K562 (cell line): ENCODE data around the gene CDHR2. TPM values are rescaled to one million over a fixed set of nuclear protein-coding genes. Genes with fewer than 3 reads are reported as not detected.

Experiments used
- ATAC-seq: fragments of 200-7000 bp; cut with Tn5 transposase; 3 replicates; pipeline ENCODE4 v1.9.1; 2020; ENCODE audit warnings: moderate library complexity
- BruUV-seq: library from RNA; stranded (reverse); fragments of 400-500 nt; replicated peaks from 2 replicates; lab custom pipeline; 2021; lab: Mats Ljungman, UMichigan
- CTCF ChIA-PET: fragments of 300-600 bp; formaldehyde crosslinking; extraction: SDS; loops from one replicate; lab custom pipeline; 2021; ENCODE audit warnings: low intra/inter-chr PET ratio; lab: Yijun Ruan, JAX
- POLR2A ChIA-PET: fragments of 300-600, 350-650 bp; sonication (Branson Sonifier 250); formaldehyde crosslinking; extraction: SDS; loops from one replicate; lab custom pipeline; 2021; ENCODE audit warnings: antibody characterized with exemption, inconsistent platforms; lab: Yijun Ruan, JAX
- DNase-seq, 4 experiments: peaks; one replicate each; pipeline versions ENCODE4 v3.0.0 to v3.0.0-alpha.2; 2011 to 2018; ENCODE audit warnings: low spot score in 3 of 4, mixed read lengths in 3 of 4; ENCODE audit errors: extremely low read depth in 1 of 4
- FAIRE-seq: peaks from 2 replicates; lab custom pipeline; 2011; peaks lifted over from hg19 to GRCh38; lab: Jason Lieb, UNC
- H2AFZ ChIP-seq: 2 replicates; pipeline ENCODE4 v1.6.0; 2011; ENCODE audit warnings: low read depth, low read length, control low read depth, inconsistent platforms
- H3K27ac ChIP-seq: fragments of 200-600 bp; 3 replicates; pipeline ENCODE4 v1.8.0; 2011; ENCODE audit warnings: low read depth, mild to moderate bottlenecking, control low read depth, inconsistent platforms, low read length, moderate library complexity, mixed read lengths; ENCODE audit errors: extremely low read depth
- H3K27me3 ChIP-seq, 2 experiments: fragments of 300-600 bp in 1 of 2; 2 replicates in 1 of 2; 3 replicates in 1 of 2; pipeline versions ENCODE4 v1.6.0 to v1.8.0; 2011; ENCODE audit warnings: inconsistent platforms in 2 of 2, low read length in 2 of 2, mild to moderate bottlenecking in 1 of 2, mixed read lengths in 1 of 2, moderate library complexity in 1 of 2; ENCODE audit not compliant: control insufficient read depth in 2 of 2, insufficient read depth in 2 of 2
- H3K36me3 ChIP-seq: fragments of 300-600 bp; 3 replicates; pipeline ENCODE4 v1.8.0; 2011; ENCODE audit warnings: mild to moderate bottlenecking, low read length, inconsistent platforms; ENCODE audit not compliant: control insufficient read depth, insufficient read depth
- H3K4me1 ChIP-seq, 2 experiments: fragments of 200-600 bp in 1 of 2; replicated peaks in 1 of 2; 2 replicates in 1 of 2; 3 replicates in 1 of 2; pipeline versions ENCODE4 v1.5.1 to v1.8.0; 2011; ENCODE audit warnings: inconsistent platforms in 2 of 2, low read length in 2 of 2, mild to moderate bottlenecking in 1 of 2, mixed read lengths in 1 of 2, moderate library complexity in 1 of 2; ENCODE audit not compliant: control insufficient read depth in 2 of 2, insufficient read depth in 2 of 2
- H3K4me2 ChIP-seq: 2 replicates; pipeline ENCODE4 v1.6.1; 2011; ENCODE audit warnings: low read length, control low read depth, inconsistent platforms, mixed read lengths; ENCODE audit not compliant: insufficient read depth
- H3K4me3 ChIP-seq: fragments of 200-600 bp; sonication (generic), shearing (Covaris generic); 2 replicates; pipeline ENCODE4 v1.5.1; 2016; ENCODE audit warnings: control low read depth, inconsistent platforms
- H3K79me2 ChIP-seq: fragments of 200-600 bp; 3 replicates; pipeline ENCODE4 v1.8.0; 2011; ENCODE audit warnings: low read length, inconsistent platforms; ENCODE audit not compliant: control insufficient read depth, insufficient read depth
- H3K9ac ChIP-seq, 2 experiments: 2 replicates each; pipeline versions ENCODE4 v1.6.0 to v1.6.1; 2011; ENCODE audit warnings: low read depth in 2 of 2, low read length in 2 of 2, control low read depth in 1 of 2, inconsistent platforms in 1 of 2, mild to moderate bottlenecking in 1 of 2, mixed read lengths in 1 of 2; ENCODE audit not compliant: insufficient read depth in 1 of 2
- H3K9me1 ChIP-seq: one replicate; pipeline ENCODE4 v1.6.0; 2011; ENCODE audit warnings: inconsistent platforms, mild to moderate bottlenecking, low read length, moderate library complexity; ENCODE audit not compliant: control insufficient read depth, insufficient read depth
- H3K9me3 ChIP-seq: replicated peaks from 2 replicates; pipeline ENCODE4 v1.5.1; 2011; ENCODE audit warnings: low read depth, low read length, inconsistent platforms; ENCODE audit not compliant: control insufficient read depth, insufficient read depth
- H4K20me1 ChIP-seq: replicated peaks from 2 replicates; pipeline ENCODE4 v1.6.1; 2011; ENCODE audit warnings: low read length, inconsistent platforms, mixed read lengths; ENCODE audit not compliant: control insufficient read depth, insufficient read depth
- ELF2 ChIP-seq: fragments of 250-450 bp; sonication (Bioruptor Pico); IDR thresholded peaks from 2 replicates; pipeline ENCODE4 v1.5.0; 2021; ENCODE audit warnings: mild to moderate bottlenecking
- FOSL1 ChIP-seq: fragments of 200-800 bp; sonication (Bioruptor generic); conservative IDR thresholded peaks from 2 replicates; pipeline ENCODE4 v1.6.1; 2016; ENCODE audit warnings: missing genetic modification characterization, missing compliant biosample characterization
- FOXK2 ChIP-seq, 2 experiments: fragments of 450-650 bp; IDR thresholded peaks in 1 of 2; conservative IDR thresholded peaks in 1 of 2; 2 replicates each; pipeline ENCODE4 v1.6.1; 2016; ENCODE audit warnings: low read depth in 2 of 2, mild to moderate bottlenecking in 1 of 2
- MYC ChIP-seq, 2 experiments: fragments of 250-450 bp in 1 of 2; sonication (Bioruptor Pico) in 1 of 2; IDR thresholded peaks; 2 replicates each; pipeline versions ENCODE4 v1.5.1 to v1.6.1; 2012 to 2021; ENCODE audit warnings: low read depth in 2 of 2, borderline replicate concordance in 1 of 2, improper control_type of control experiment in 1 of 2, low read length in 1 of 2, mild to moderate bottlenecking in 1 of 2, moderate library complexity in 1 of 2
- PYGO2 ChIP-seq: fragments of 450-650 bp; IDR thresholded peaks from 2 replicates; pipeline ENCODE4 v1.6.1; 2016; ENCODE audit warnings: mild to moderate bottlenecking, missing genetic modification characterization, moderate library complexity, missing compliant biosample characterization
- RBM22 ChIP-seq: fragments of 200-400 bp; formaldehyde crosslinking; IDR thresholded peaks from 2 replicates; pipeline ENCODE4 v1.6.1; 2018; ENCODE audit warnings: low read length, low read depth; ENCODE audit not compliant: poor library complexity, severe bottlenecking
- SRSF7 ChIP-seq: fragments of 200-400 bp; formaldehyde crosslinking; optimal IDR thresholded peaks from 2 replicates; pipeline ENCODE3; 2017; ENCODE audit warnings: mild to moderate bottlenecking, low read depth, low read length
- USF2 ChIP-seq: sonication (generic); formaldehyde crosslinking; IDR thresholded peaks from 2 replicates; pipeline ENCODE4 v1.5.0; 2020; ENCODE audit warnings: missing genetic modification reagents
- ZNF12 ChIP-seq: sonication (generic); formaldehyde crosslinking; IDR thresholded peaks from 2 replicates; pipeline ENCODE4 v1.4.0; 2020; ENCODE audit warnings: mild to moderate bottlenecking, missing genetic modification reagents
- ZNF639 ChIP-seq, 2 experiments: fragments of 200-800 bp in 1 of 2; sonication (Bioruptor generic) in 1 of 2; sonication (generic) in 1 of 2; formaldehyde crosslinking in 1 of 2; IDR thresholded peaks in 1 of 2; conservative IDR thresholded peaks in 1 of 2; 2 replicates each; pipeline versions ENCODE4 v1.5.0 to v1.6.1; 2016 to 2020; ENCODE audit warnings: missing compliant biosample characterization in 1 of 2, missing genetic modification characterization in 1 of 2, missing genetic modification reagents in 1 of 2
- WGBS: fragments of 100-300 bp; shearing (Covaris generic); methylation state at CpG from one replicate; pipeline ENCODE4 v1.1.6; 2016; ENCODE audit warnings: low coverage, mixed read lengths; ENCODE audit not compliant: insufficient coverage; ENCODE audit errors: missing lambda C conversion rate; 5-methylcytosine and 5-hydroxymethylcytosine counted together
- in situ Hi-C: fragments of 300-500 bp; cut with MboI; formaldehyde crosslinking; loops from 4 replicates; pipeline ENCODE4 v1.15.0; 2018; ENCODE audit warnings: inconsistent platforms, mixed read lengths
- intact Hi-C: fragments of 100-400 bp; cut with micrococcal nuclease; formaldehyde crosslinking; loops from 2 replicates; pipeline ENCODE4 v1.14.2; 2022
- polyA plus RNA-seq, 8 experiments: library from polyadenylated mRNA; depleted of rRNA in 4 of 8; stranded (reverse) in 5 of 8; unstranded in 3 of 8; fragments of >200 nt; fragmentation: Nextera tagmentation in 2 of 8; fragmentation: Illumina TruSeq in 1 of 8; extraction: Ambion mirVana in 2 of 8; extraction: Trizol in 1 of 8; gene quantifications; 2 replicates each; pipeline versions ENCODE4 v1.2.1 to v1.2.3, GENCODE V29; 2011 to 2014; ENCODE audit warnings: inconsistent platforms in 1 of 8, missing spikeins in 1 of 8
- total RNA-seq, 7 experiments: library from RNA; depleted of rRNA in 6 of 7; stranded (reverse); fragments of >200 nt in 6 of 7; fragmentation: Illumina TruSeq in 2 of 7; extraction: Trizol in 2 of 7; gene quantifications; 2 replicates each; pipeline versions ENCODE4 v1.2.1 to v1.2.3, GENCODE V29; 2011 to 2021; ENCODE audit warnings: low replicate concordance in 1 of 7

The CDHR2 gene
- total and polyA plus RNA-seq, 9 of the 15 experiments (the other 6 are each of a cell fraction or from before 2014, with no cell fraction given), result 0.01 to 0.62 (median 0.09) TPM; not detected in 2

DNA sequence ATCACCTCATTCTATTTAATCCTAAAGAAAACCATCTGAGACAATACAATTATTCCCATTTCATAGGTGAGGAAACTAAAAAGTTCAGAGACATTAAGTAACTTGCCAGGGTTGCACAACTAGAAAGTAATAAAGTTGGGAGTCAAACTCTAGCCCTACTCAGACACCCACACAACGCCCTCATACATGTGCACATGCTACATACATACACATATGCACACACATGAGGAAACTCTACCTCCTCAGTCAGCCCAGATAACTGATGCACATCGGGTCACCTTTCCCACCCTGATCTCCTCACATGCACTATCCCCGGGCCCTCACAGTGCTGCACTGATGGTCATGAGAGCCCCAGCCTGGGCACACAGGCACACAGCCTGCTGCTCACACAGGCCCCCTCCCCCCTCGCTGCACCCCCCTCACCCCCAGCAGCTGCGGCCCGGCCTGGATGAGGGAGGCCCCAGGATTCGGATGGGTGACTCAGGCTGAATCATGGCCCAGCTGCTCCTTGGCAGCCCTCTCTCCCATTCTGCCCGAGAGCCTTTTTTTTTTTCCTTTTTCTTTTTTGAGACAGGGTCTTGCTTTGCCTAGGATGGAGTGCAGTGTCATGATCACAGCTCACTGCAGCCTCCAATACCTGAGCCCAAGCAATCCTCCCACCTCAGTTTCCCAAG is 65.8 kb downstream of the CDHR2 start (continued):
- no peak for TF ChIP-seq ZNF639 (CRISPR knock-in tag; conservative IDR thresholded peaks at IDR 0.05 in 1 of 2, IDR thresholded peaks at IDR 0.05 in 1 of 2)
- no peak for TF ChIP-seq USF2 (CRISPR knock-in tag)
- no peak for TF ChIP-seq ZNF12 (CRISPR knock-in tag)
- TF ChIP-seq RBM22, result no peak
- no peak for TF ChIP-seq SRSF7
- TF ChIP-seq FOSL1 (tag), result peak; percentile 88

- Histone ChIP-seq H2AFZ (no peak overlapping the region), H3K4me2 (no peak overlapping the region), H3K36me3 (no peaks in the 10 kb centered on the region)
- in situ Hi-C loops, result no loop called here
- POLR2A ChIA-PET, result interaction anchor here (0.6 to 0.8 kb wide), 4 partner anchors 10 to 79 kb away, joined by 3 read pairs; no protein-coding TSS in a partner anchor
- TF ChIP-seq MYC (IDR thresholded peaks at IDR 0.05; ENCODE audit: low read depth, low read length), result no peak
- no peak for TF ChIP-seq MYC (CRISPR knock-in tag; IDR thresholded peaks at IDR 0.05; ENCODE audit: borderline replicate concordance, low read depth)
- TF ChIP-seq FOXK2 (conservative IDR thresholded peaks at IDR 0.05 in 1 of 2, IDR thresholded peaks at IDR 0.05 in 1 of 2; ENCODE audit: low read depth in 2 of 2), result no peak
- TF ChIP-seq ELF2, result no peak
- no peak for TF ChIP-seq PYGO2 (tag)
- TF ChIP-seq, all 486 proteins: peak for 0
- peaks cover 6% of the 10 kb centered on the region; the same call in 1 of the 2 replicates for H4K20me1 ChIP-seq
- DNase-seq (no peak), FAIRE-seq (no peak), ATAC-seq (no peak)
- no peaks in the 10 kb centered on the region for H3K9me3 ChIP-seq
- intact Hi-C loops, result loop anchor here (5.0 kb wide), 1 partner anchor 199 kb away; the partner anchor contains the start of gene CLTB
- peaks cover 2% of the 10 kb centered on the region for H3K9me1 ChIP-seq
- H3K9ac ChIP-seq, result peak overlapping the region in 1 of 2 experiments; percentile 20; a peak in 1 of 4 replicates
- CTCF ChIA-PET, result no interaction called here
- BruUV-seq, result no TSS peak
- peaks cover 11 to 29% of the 10 kb centered on the region in 2 experiments for H3K4me1 ChIP-seq
- no peak overlapping the region for H3K27ac ChIP-seq
- H3K27me3 ChIP-seq, result peaks cover 19 to 48% of the 10 kb centered on the region in 2 experiments
- no peak overlapping the region for H3K4me3 ChIP-seq
- WGBS, result 2% methylated on average over 7 of the region's 7 CpGs
- H3K79me2 ChIP-seq, result no peaks in the 10 kb centered on the region
Observed at GRCh38 chr5:176616511-176616910, 67.4 kb downstream of the CDHR2 start.
